ENCODE results near the gene NHSL2. TPM values are rescaled to one million over a fixed set of nuclear protein-coding genes. Genes with fewer than 3 reads are reported as not detected.
"Not testable (repeated sequence)": the region's sequence is repeated elsewhere in the genome, so short reads cannot be mapped to it uniquely, and the experiment has no call there.

The NHSL2 gene
- total RNA-seq, 2 donors from 2014 or later: 32.4 to 46.1 TPM

DNA sequence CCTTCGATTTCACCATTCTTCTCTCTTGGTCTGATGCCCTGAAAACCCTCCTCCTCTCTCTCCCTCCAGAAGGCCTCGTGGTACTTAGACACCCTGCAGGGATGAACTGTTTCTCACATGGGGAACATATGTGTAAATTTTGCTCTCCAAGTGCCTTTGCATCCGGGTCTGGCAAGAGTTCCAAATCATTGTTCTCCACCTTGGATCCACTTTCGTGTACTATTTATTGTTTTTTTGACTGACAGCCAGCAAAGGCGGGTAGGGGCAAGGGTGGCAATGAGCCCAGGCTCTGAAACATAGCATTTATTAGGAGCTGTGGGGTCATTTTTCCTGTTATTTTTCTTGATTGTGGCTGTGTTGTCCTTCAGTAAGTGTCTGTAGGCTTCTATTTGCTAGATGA lies 139.4 kb downstream of the NHSL2 start:
- DNase-seq (ENCODE audit: low spot score): no peak
- intact Hi-C loops (cut with DNase I): no loop called here

DNA sequence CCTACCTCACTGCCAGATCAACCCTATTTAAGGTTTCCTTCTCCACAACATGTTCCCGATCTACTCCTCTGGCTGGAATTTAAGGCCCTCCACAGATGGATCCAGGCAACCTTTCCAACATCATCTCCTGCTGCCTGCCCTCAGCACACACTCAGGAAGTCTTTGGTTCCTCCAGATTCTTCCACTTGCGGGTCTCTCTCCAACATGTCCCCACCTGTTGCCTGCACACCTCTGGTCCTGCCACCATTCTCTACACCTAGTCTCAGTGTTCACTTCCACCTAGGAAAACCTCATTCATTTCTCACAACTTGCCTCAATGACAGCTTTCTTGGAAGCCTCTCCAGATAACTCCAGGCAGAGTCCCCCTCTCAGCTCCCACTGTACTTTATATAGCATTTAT lies 140.9 kb downstream of the NHSL2 start:
- DNase-seq (ENCODE audit: low spot score): no peak
- intact Hi-C loops (cut with DNase I): no loop called here

DNA sequence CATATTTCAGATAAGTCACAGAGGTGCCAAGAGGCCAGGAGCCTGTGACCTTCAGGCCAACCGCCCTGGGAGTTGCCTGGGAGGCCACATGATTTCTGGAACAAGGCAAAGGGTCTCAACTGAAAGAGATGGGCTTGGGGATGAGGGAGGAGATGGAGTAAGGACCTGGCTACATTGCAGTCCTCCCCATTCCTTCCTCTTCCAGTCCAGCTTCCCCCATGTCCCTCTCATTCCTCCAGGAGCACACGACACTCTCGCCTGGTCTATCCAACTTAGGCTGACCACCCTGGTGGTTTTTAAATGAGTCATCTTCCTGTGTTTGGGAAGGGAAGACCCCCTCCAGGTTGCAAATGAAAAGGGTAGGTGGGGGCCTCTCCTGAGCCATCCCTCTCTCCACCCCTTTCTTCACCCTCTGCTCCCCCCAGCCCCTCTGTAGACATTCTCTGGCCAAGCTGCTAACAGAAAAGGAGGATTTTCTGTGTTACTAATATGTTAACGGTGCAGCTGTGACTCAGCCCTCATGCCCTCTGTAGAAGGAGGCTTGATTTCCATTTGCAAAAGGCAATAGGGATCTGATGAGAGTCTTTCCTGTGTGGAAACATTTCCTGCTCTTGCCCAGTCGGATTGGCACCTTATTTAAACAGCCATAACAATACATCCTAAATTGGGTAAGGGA lies 141.9 kb downstream of the NHSL2 start:
- no peak for DNase-seq (ENCODE audit: low spot score)
- intact Hi-C loops (cut with DNase I): no loop called here

DNA sequence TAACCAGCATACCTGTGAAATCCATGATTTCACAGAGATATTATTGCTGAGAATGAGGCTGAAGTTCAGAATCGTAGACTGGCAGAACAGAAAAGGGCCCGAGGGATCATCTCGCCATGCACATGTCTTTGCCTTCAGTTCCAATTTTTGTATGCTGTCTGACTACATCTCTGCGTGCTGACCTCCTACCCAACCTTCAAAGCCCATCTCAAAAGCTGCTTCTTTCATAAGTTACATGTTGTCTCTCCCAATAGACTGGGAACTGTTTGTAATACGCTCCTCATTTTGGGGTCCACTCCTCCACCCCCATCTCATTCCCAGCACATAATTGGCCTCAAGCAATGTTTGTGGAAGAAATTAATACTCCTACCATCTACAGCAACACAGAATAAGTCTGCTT lies 142.9 kb downstream of the NHSL2 start:
- DNase-seq (ENCODE audit: low spot score): no peak
- intact Hi-C loops (cut with DNase I): no loop called here

DNA sequence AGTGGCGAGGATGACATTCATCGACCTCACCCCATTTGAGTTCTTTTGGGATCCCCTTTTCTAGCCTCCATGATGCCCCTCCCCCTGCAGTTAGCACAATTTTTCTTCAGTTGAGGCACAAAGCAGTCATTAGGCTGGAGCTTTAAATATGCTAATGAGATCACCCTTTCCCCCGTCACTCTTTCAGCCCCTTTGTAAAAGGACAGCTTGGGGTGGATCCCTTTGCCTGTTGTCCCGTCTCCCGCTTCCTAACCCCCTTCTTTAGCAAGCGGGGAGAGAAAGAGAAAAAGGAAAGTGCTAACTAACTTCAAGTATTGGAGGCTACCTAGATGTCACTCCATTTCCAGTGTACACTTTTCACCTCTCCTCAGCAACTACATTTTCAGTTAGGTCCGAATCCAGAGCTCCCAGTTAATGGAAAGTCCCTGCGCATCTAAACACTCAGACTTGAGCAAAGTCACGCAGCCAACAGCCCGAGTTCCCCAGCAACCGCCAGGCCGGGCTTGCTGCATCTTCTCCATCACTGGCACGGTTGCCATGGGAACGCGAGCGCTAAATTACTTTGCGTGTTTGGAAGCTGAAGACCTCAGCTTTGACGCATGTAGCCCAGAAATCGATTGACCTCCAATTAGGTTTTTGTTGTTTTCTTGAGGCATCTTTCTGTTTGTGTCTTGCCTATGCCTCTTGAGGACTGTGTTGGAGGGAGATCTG lies 144.3 kb downstream of the NHSL2 start:
- no peak for DNase-seq (ENCODE audit: low spot score)

DNA sequence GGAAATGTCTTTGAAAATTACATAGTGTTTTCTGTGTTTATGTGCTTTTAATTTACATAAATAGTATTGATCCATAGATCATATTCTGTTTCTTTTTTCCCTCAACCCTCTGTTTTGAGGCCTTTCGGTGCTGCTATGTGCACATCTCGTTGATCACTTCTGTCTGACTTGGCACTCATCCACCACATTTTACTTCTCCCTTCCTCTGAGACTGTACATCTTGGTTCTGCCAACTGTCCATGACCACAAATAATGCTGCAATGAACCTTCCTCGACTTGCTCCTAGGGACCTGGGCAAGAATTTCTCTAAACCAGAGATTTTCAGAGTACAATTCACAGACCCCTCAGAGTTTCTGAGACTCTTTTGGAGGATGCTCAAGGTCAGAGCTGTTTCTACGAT lies 146.7 kb downstream of the NHSL2 start:
- intact Hi-C loops (cut with DNase I): no loop called here
- no peak for DNase-seq (ENCODE audit: low spot score)

More for the DNA sequence above, 144.3 kb downstream of the NHSL2 start:
- intact Hi-C loops (cut with DNase I): no loop called here

DNA sequence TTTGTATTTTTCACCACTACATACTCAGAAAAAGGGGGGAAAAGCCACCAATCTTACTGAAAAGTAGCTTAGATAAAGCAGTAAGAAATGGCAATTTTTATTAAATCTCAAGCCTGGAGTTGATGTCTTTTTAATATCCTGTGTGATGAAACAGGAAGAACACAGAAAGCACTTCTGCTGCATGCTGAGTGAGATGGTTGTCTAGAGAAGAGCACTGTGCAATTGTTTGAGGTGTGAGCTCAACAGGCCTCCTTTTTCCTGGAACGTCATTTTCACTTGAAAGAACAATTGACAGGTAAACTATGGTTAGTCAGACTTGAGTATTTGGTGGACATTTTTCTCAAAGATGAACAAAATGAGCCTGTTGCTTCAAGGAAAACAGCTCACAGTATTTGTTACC lies 147.2 kb downstream of the NHSL2 start:
- intact Hi-C loops (cut with DNase I): no loop called here

DNA sequence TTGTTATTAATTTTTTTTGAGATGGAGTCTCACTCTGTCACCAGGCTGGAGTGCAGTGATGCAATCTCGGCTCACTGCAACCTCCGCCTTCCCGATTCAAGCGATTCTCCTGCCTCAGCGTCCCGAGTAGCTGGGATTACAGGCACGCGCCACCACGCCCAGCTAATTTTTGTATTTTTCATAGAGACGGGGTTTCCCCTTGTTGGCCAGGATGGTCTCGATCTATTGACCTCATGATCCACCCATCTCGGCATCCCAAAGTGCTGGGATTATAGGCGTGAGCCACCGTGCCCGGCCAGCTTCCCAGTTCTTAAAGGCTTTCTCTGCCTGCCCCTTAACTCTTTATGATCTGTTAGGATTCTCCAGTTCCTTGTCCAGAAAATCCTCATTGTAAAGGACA lies 147.7 kb downstream of the NHSL2 start:
- DNase-seq (ENCODE audit: low spot score); intact Hi-C loops (cut with DNase I): not testable (repeated sequence)

More for the DNA sequence above, 147.2 kb downstream of the NHSL2 start:
- no peak for DNase-seq (ENCODE audit: low spot score)

DNA sequence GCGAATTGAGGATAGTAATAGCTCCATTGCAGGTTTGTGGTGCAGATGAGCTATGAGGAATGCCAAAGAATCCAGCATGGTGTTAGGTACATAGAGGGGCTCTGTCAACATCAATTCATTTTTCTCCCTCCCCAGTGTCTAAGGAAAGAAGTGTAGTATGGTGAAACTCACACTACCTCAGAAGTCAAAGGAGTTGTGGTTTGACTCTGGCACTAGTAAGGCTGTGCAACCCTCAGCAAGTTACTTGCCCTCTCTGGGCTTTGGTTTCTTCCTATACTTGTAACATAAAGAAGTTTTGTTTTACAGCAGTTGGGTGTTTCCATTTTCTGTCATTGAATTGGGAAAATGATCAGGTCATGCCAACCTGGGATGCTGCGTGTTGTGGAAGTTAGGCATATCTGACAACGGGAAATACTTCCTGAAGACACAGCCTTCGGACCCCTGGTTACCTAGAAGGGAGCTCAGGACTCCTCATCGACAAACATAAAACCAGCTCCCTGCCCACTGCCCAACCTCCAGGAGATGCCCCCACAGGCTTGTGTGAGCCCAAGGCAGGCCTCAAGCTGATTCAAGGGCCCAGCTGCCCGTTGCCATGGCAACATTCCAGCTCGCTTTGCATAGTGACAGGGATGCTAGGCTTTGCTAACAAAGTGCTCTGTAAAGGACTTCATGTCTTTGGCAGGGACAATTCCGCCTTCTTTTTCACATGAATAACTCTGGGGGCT lies 149.7 kb downstream of the NHSL2 start:
- DNase-seq (ENCODE audit: low spot score): no peak
- intact Hi-C loops (cut with DNase I): no loop called here

DNA sequence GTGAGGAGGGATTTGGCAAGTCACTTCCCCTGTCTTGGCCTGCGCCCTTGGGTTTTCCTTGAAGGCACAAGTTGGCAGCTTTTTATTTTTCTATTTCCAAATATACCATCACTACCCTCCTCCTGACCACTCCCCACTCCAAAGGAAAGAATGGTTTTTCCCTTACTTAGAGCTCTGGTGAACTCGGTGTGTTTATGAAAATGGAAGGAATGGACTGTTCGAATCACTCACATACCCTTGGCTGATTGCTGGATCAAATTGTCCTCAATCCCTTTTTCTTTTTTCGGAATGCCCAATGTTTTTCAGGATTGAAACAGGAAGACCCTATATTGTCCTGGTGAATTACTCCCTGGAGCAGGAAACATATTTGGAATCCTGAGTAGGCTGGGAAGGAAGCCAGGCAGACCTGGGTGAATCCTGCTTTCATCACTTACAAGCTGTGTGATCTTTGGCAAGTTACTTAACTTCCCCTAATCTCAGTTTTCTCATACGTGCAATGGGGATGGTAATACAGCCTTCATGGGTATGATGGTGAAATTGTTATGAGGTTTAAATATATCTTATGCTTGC lies 150.4 kb downstream of the NHSL2 start:
- intact Hi-C loops (cut with DNase I): no loop called here
- no peak for DNase-seq (ENCODE audit: low spot score)

DNA sequence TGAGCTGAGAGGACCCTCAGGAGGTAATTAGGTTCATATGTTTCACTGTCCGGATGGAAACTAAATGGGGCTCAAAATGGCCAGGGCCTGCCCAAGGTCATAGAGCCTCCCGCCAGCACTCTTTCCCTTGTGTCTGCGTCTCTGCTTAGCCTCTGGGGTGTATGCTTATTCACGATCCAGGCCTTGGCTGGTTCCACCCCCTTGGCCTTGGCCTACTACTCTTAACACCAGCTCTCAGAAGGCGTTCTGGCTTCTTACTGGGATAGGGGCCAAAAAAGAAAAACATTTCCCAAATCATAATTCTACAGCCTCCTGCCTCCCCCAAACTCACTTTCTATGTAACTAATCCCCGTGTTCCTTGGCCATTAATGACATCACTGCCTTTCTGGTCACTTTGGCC lies 152.3 kb downstream of the NHSL2 start:
- peak; percentile 87 for DNase-seq (ENCODE audit: low spot score)
- intact Hi-C loops (cut with DNase I): no loop called here

DNA sequence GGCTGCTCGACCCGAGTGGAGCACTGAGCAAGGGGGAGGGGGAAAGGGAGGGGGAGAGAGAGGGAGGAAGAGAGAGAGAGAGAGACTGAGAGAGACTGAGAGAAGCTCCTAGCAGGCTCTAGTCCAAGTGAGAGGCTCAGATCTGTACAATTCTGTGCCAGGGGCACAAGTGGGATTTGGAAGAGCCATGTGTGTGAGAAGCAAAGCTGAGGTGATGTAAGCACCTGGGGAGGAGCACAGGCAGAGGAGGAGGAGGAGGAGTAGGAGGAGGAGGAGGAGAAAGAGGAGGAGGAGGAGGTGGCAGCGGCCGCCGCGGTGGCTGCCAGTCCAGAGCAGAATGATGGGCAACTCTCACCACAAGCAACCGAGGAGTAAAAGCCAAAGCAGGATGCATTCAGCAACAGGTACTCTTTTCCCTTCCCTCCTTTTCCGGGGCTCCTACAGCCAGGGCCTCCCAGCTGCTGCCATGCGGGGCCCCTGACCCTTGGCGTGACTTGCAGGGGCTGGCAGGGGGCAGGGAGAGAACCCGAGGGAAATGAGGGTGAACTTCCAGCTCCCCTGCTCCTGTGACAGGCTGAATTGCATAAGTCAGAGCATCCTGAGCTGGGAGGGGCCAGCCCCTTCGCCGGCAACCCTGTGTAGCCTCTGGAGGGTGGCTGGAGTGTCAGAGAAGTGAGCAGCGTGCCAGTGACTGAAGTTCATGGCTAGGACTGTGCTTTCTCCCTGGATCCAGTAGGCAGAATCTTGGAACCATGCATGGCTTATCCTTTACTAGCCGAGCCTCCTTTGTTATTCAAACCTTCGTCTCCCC lies 158.9 kb downstream of the NHSL2 start:
- intact Hi-C loops (cut with DNase I): no loop called here
- DNase-seq (ENCODE audit: low spot score): no peak

DNA sequence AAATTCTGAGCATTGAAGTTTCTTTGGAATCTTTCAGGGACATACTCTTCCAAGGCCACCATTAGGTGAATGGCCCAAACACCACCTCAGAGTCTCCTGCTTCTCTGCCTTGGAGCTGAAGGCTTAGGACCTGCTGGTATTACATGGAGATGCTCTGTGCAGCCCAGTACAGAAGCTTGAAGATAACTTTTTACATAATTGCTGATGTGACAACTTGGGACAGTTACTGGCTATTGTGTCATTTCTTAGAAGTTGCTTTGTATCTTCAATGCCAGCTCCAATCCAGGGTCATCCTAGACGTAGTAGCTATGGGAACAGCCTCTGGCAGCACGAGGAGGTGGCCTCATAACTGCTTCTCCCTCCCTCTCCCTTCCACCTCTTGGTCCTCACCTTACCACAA lies 160.6 kb downstream of the NHSL2 start:
- intact Hi-C loops (cut with DNase I): no loop called here
- no peak for DNase-seq (ENCODE audit: low spot score)

DNA sequence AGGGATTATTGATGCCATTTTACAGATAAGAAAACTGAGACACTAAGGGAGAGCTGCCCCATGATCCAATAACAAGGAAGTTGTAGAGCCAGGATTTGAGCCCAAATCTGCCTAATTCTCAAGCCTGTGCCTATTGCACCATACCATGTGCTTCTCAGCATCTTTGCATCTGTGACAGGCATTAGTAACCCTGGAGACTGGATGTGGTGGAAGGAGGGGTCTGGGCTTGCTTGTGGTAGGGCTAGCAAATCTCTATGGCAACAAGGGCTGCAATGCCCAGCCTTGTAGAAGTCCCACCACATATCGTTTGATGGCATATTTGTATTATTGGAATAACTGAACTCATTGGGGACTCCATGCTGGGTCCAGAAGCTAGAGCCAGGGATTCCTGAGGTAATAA lies 163.0 kb downstream of the NHSL2 start:
- DNase-seq (ENCODE audit: low spot score): no peak
- intact Hi-C loops (cut with DNase I): no loop called here

DNA sequence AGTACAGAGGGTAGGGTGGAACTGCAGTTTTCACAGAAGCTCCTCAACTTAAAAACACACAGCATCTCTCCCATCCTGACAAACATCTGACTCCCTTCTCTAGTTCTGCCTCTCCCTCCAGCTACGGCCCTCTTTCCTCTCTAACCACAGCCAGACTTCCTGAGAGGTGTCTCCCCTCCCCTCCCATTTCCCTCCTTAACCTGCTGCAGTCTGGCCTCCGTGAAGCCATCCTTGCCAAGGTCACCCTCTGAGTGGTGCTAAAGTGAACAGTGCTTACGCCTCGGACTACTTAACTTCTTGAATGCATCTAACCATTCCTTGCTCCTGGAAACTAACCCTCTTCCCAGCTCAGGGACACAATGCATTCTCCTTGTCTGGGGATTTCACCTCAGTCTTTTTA lies 167.8 kb downstream of the NHSL2 start:
- no peak for DNase-seq (ENCODE audit: low spot score)
- intact Hi-C loops (cut with DNase I): no loop called here

DNA sequence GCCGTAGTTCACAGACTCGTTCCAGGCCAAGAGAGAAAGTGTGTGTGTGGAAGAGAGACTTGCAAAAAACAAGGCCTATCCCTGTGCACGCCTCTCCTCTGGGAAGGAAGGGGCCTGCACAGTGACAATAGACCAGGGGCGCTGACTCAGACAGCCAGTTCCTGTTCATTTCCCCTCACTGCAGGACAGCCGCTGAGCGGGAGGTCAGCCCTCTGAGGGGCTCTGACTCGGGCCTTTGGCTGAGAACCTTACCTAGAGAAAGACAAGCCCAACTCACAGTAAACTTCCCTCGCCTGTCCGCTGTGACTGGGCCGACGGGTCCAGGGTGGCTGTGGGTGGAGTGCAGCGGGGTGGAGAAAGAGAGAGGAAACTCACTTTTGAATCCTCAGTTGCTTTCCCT lies 169.0 kb downstream of the NHSL2 start:
- intact Hi-C loops (cut with DNase I): no loop called here
- no peak for DNase-seq (ENCODE audit: low spot score)

DNA sequence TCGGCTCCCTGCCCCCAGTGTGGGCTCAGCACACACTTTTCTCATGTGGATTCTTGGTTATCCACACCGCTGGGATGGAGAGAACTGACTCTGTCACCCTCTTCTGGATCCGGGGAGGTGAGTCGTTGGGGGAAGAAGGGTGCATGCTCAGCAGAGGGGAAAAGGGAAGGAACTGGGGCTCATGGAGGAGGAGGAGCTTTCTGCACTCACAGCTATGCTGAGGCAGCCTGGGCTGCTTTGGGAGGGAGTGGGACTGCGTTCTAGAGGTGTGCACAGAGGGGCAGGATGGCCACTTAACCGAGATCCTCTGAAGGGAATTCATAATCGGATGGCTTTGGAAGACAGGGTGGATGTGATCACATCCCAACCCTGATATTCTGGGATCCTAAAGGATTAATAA lies 169.5 kb downstream of the NHSL2 start:
- intact Hi-C loops (cut with DNase I): no loop called here
- no peak for DNase-seq (ENCODE audit: low spot score)

DNA sequence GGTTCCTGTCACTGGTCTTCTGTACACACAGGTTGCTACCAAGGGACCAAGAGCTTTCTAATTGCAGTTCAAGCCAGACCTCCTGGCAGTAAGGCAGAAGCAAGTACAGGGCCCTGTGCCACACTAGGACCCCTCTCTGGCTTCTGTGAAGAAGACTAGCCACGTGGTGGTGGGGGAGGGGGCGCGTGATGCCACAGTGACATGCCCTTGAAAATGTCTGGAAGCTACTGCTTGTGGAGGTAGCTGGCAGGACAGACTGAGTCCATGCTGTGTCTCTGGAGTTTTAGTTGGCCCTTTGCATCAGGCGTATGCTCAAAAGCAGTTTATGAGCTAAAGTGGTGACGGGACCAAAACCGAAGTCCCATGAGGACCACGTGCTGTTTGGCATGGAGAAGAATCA lies 170.2 kb downstream of the NHSL2 start:
- intact Hi-C loops (cut with DNase I): no loop called here
- no peak for DNase-seq (ENCODE audit: low spot score)

DNA sequence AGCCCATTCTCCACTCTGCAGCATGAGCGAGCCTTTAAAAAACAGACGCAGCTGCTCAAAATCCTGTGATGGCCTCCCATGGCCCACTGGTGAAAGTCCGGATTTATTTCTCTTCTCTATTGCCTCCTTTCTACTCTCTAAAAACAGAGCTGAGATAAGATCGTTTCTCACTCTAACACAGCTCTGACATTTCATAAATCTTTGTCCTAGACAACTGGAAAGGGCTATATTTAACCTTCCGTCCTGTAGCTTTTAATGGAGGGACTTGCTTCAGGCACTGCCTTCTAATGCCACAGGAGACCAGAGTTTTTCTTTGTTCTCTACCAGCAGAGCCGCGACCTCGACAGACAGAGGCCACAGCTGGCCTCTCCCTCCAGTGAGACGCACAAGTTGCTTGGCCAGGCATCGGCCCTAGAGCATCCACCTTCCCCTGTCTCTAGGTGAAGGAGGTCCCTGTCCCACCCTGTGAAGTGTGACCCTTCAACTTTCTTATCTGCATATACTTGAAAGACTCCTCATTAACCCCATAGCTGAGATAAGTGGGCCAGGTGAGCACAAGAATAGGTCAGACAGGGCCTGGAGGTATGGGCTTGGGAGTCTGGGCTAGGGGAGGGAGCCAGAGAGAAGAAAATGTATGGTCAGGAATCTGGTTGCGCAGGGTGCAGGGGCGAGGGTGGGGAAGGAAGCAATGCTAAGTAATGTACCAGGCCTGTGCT lies 171.1 kb downstream of the NHSL2 start:
- intact Hi-C loops (cut with DNase I): no loop called here
- DNase-seq (ENCODE audit: low spot score): no peak
